Gastroesophageal sphincter (tissue), 3 donors: ENCODE results near the gene DCBLD2.

Experiments used
- CTCF ChIP-seq, 4 experiments: fragments of 200-600 bp in 2 of 4; fragments of 450-650 bp in 2 of 4; sonication (generic) in 1 of 4; IDR thresholded peaks; one replicate each; pipeline ENCODE4 v1.5.1; 2017 to 2019; ENCODE audit warnings: antibody characterized with exemption in 4 of 4, mild to moderate bottlenecking in 2 of 4, moderate library complexity in 2 of 4
- EP300 ChIP-seq: sonication (generic); formaldehyde crosslinking; IDR thresholded peaks from one replicate; pipeline ENCODE4 v1.6.1; 2017; ENCODE audit warnings: antibody characterized with exemption, mild to moderate bottlenecking
- POLR2A ChIP-seq, 2 donors: fragments of 450-650 bp; IDR thresholded peaks; one replicate each; pipeline ENCODE4 v1.6.1; 2017; ENCODE audit warnings: antibody characterized with exemption in 2 of 2, mild to moderate bottlenecking in 2 of 2, moderate library complexity in 1 of 2
- POLR2AphosphoS5 ChIP-seq: sonication (generic); formaldehyde crosslinking; IDR thresholded peaks from one replicate; pipeline ENCODE4 v1.6.1; 2017; ENCODE audit warnings: antibody characterized with exemption

GRCh38 chr3:98764472-98764884 is 137.0 kb downstream of the DCBLD2 start:
- no peak for TF ChIP-seq CTCF (IDR thresholded peaks at IDR 0.05)
- no peak for TF ChIP-seq EP300
- no peak for TF ChIP-seq POLR2AphosphoS5
- no peak for TF ChIP-seq POLR2A (IDR thresholded peaks at IDR 0.05)
